Osteocyte (in vitro differentiated cells): ENCODE data around the gene CCDC91. TPM values are rescaled to one million over a fixed set of nuclear protein-coding genes. Genes with fewer than 3 reads are reported as not detected.

ENCODE experiments used
- DNase-seq: peaks from one replicate; pipeline ENCODE4 v3.0.0; 2021; ENCODE audit warnings: mixed read lengths; ENCODE audit not compliant: unreplicated experiment; ENCODE audit errors: extremely low spot score
- H3K27ac Mint-ChIP-seq: one replicate; pipeline ENCODE4 v1.8.0; 2021; ENCODE audit warnings: mild to moderate bottlenecking, mixed read lengths; ENCODE audit not compliant: unreplicated experiment
- H3K27me3 Mint-ChIP-seq: one replicate; pipeline ENCODE4 v1.8.0; 2021; ENCODE audit warnings: mixed read lengths; ENCODE audit not compliant: unreplicated experiment
- H3K36me3 Mint-ChIP-seq: one replicate; pipeline ENCODE4 v1.8.0; 2021; ENCODE audit warnings: mixed read lengths; ENCODE audit not compliant: unreplicated experiment
- H3K4me1 Mint-ChIP-seq: one replicate; pipeline ENCODE4 v1.8.0; 2021; ENCODE audit warnings: mixed read lengths; ENCODE audit not compliant: unreplicated experiment
- H3K4me3 Mint-ChIP-seq: one replicate; pipeline ENCODE4 v1.8.0; 2021; ENCODE audit warnings: mild to moderate bottlenecking, moderate library complexity, mixed read lengths; ENCODE audit not compliant: unreplicated experiment
- H3K9me3 Mint-ChIP-seq: one replicate; pipeline ENCODE4 v1.8.0; 2021; ENCODE audit warnings: mixed read lengths; ENCODE audit not compliant: unreplicated experiment
- CTCF ChIP-seq: fragments of 200-600 bp; sonication (generic); IDR thresholded peaks from 2 replicates; pipeline ENCODE4 v1.5.0; 2021; ENCODE audit warnings: antibody characterized with exemption, mild to moderate bottlenecking, moderate library complexity
- total RNA-seq: library from RNA; stranded (reverse); gene quantifications from 2 replicates; pipeline ENCODE4 v1.2.1, GENCODE V29; 2021

The CCDC91 gene
- total RNA-seq, 1 donor from 2014 or later = 17.5 TPM

GRCh38 chr12:28308891-28309290, 118.6 kb downstream of the CCDC91 start:
- TF ChIP-seq CTCF = no peak
- Mint-ChIP-seq H3K27ac (no peak overlapping the region), H3K9me3 (no peaks in the 10 kb centered on the region), H3K27me3 (no peaks in the 10 kb centered on the region), H3K4me1 (peaks cover 9% of the 10 kb centered on the region), H3K36me3 (peaks cover 14% of the 10 kb centered on the region), H3K4me3 (no peak overlapping the region)
- no peak for DNase-seq

GRCh38 chr12:28313631-28314030, 123.4 kb downstream of the CCDC91 start:
- H3K4me1 Mint-ChIP-seq = peaks cover 12% of the 10 kb centered on the region
- H3K27me3 Mint-ChIP-seq = no peaks in the 10 kb centered on the region
- no peak for TF ChIP-seq CTCF
- peak overlapping the region; percentile 4 for H3K27ac Mint-ChIP-seq
- peaks cover 24% of the 10 kb centered on the region for H3K36me3 Mint-ChIP-seq
- no peak for DNase-seq
- no peak overlapping the region for H3K4me3 Mint-ChIP-seq
- peaks cover 19% of the 10 kb centered on the region for H3K9me3 Mint-ChIP-seq

GRCh38 chr12:28316049-28316448, 125.8 kb downstream of the CCDC91 start:
- Mint-ChIP-seq H3K4me1 (peaks cover 12% of the 10 kb centered on the region), H3K4me3 (no peak overlapping the region), H3K9me3 (peaks cover 19% of the 10 kb centered on the region), H3K36me3 (peaks cover 19% of the 10 kb centered on the region), H3K27ac (no peak overlapping the region), H3K27me3 (no peaks in the 10 kb centered on the region)
- no peak for TF ChIP-seq CTCF
- DNase-seq = no peak

- H3K9me3 Mint-ChIP-seq = peaks cover 19% of the 10 kb centered on the region
- no peak for TF ChIP-seq CTCF
- peaks cover 19% of the 10 kb centered on the region for H3K36me3 Mint-ChIP-seq
- H3K27me3 Mint-ChIP-seq = no peaks in the 10 kb centered on the region
- H3K4me3 Mint-ChIP-seq = no peak overlapping the region
- H3K4me1 Mint-ChIP-seq = peaks cover 11% of the 10 kb centered on the region
- no peak overlapping the region for H3K27ac Mint-ChIP-seq
- DNase-seq = no peak
Observed at GRCh38 chr12:28318273-28318672, 128.0 kb downstream of the CCDC91 start.

GRCh38 chr12:28320353-28320752, 130.1 kb downstream of the CCDC91 start:
- no peak for DNase-seq
- H3K9me3 Mint-ChIP-seq = peaks cover 16% of the 10 kb centered on the region
- H3K36me3 Mint-ChIP-seq = peaks cover 18% of the 10 kb centered on the region
- H3K4me3 Mint-ChIP-seq = no peak overlapping the region
- no peak overlapping the region for H3K27ac Mint-ChIP-seq
- no peaks in the 10 kb centered on the region for H3K4me1 Mint-ChIP-seq
- no peaks in the 10 kb centered on the region for H3K27me3 Mint-ChIP-seq
- no peak for TF ChIP-seq CTCF
